PFSK-1 (cell line): ENCODE results near the gene EXOC4.

ENCODE experiments used
- FOXP2 ChIP-seq: optimal IDR thresholded peaks from 2 replicates; pipeline ENCODE3; 2011; ENCODE audit warnings: borderline replicate concordance, control low read depth, inconsistent platforms; ENCODE audit not compliant: insufficient read depth; ENCODE audit errors: extremely low read length, extremely low read depth
- POLR2AphosphoS5 ChIP-seq: IDR thresholded peaks from 2 replicates; pipeline ENCODE4 v1.6.1; 2012; ENCODE audit warnings: low read depth, mild to moderate bottlenecking, control low read depth, low read length, moderate library complexity
- SIN3A ChIP-seq: IDR thresholded peaks from 2 replicates; pipeline ENCODE4 v1.6.1; 2012; ENCODE audit warnings: mild to moderate bottlenecking, low read length, moderate library complexity, borderline replicate concordance; ENCODE audit not compliant: insufficient read depth
- TAF1 ChIP-seq: IDR thresholded peaks from 2 replicates; pipeline ENCODE4 v1.6.1; 2012; ENCODE audit warnings: low read length, control low read depth, borderline replicate concordance; ENCODE audit not compliant: insufficient read depth
- TF ChIP-seq, protein P1 (sequence below), 2 experiments: IDR thresholded peaks; 2 replicates each; pipeline versions ENCODE4 v1.6.1 to v1.8.0; 2011 to 2012; ENCODE audit warnings: low read depth in 2 of 2, low read length in 2 of 2, control low read depth in 1 of 2, inconsistent platforms in 1 of 2, mild to moderate bottlenecking in 1 of 2, moderate library complexity in 1 of 2; ENCODE audit not compliant: insufficient read depth in 1 of 2

The EXOC4 gene

DNA sequence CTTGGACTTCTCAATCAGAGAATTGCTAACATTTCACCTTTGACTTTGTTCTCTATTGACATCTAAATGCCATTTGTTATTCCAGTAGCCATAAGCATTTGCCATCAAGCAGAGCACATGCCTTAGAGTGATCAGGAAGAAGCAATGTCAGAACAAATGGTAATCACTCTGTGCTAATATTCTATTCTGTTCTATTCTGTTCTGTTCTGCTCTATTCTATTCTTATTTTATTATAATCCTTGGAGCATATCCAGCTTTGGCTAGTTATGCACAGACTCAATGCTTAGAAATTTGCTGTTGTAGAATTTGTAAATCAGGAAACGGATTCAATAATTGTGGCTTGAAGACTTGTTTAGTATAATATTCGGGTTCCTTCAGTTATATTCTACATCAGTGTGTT lies 175.4 kb downstream of the EXOC4 start:
- TF ChIP-seq FOXP2 (no peak), TAF1 (no peak), SIN3A (no peak)
- TF ChIP-seq, protein P1, sequence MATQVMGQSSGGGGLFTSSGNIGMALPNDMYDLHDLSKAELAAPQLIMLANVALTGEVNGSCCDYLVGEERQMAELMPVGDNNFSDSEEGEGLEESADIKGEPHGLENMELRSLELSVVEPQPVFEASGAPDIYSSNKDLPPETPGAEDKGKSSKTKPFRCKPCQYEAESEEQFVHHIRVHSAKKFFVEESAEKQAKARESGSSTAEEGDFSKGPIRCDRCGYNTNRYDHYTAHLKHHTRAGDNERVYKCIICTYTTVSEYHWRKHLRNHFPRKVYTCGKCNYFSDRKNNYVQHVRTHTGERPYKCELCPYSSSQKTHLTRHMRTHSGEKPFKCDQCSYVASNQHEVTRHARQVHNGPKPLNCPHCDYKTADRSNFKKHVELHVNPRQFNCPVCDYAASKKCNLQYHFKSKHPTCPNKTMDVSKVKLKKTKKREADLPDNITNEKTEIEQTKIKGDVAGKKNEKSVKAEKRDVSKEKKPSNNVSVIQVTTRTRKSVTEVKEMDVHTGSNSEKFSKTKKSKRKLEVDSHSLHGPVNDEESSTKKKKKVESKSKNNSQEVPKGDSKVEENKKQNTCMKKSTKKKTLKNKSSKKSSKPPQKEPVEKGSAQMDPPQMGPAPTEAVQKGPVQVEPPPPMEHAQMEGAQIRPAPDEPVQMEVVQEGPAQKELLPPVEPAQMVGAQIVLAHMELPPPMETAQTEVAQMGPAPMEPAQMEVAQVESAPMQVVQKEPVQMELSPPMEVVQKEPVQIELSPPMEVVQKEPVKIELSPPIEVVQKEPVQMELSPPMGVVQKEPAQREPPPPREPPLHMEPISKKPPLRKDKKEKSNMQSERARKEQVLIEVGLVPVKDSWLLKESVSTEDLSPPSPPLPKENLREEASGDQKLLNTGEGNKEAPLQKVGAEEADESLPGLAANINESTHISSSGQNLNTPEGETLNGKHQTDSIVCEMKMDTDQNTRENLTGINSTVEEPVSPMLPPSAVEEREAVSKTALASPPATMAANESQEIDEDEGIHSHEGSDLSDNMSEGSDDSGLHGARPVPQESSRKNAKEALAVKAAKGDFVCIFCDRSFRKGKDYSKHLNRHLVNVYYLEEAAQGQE (IDR thresholded peaks at IDR 0.05; ENCODE audit: insufficient read depth in 1 of 2, low read depth in 2 of 2, low read length in 2 of 2) = no peak

DNA sequence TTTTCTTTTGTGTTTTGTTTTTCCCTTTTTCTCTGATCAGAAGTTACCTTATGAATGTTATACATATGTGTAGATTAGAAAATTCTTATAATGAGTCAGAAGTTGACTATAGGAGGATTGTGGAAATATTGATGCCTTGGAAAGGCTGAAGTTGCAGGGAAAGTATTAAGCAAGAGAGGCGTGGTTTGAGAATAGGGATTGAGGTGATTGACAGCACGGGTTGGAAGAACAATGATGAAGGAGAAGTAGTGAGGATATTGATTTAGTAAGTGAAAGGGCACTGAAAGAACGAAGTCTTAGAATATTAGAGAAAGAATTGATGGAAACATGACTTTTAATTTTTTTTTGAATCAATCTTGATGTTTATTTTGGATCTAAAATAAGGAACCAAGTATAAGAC lies 176.0 kb downstream of the EXOC4 start:
- TF ChIP-seq TAF1 (no peak), SIN3A (no peak), FOXP2 (no peak), POLR2AphosphoS5 (no peak)
- TF ChIP-seq, protein P1 (IDR thresholded peaks at IDR 0.05; ENCODE audit: insufficient read depth in 1 of 2, low read depth in 2 of 2, low read length in 2 of 2) = no peak

DNA sequence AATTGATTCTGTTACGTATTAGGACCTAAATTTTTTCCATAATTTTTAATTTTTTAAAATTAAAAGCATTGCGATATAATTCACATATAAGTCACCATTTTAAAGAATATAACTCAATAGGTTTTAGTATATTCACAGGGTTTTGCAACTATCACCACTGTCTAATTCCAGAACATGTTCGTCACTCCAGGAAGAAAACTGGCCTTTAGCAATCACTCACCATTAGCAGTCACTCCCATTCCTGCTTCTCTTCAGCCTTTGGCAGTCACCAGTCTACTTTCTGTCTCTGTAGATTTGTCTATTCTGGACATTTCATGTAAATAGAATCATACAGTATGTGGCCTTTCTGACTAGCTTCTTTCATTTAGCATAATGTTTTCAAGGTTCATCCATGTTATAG lies 176.5 kb downstream of the EXOC4 start:
- no peak for TF ChIP-seq SIN3A
- TF ChIP-seq TAF1 = no peak
- TF ChIP-seq, protein P1 (IDR thresholded peaks at IDR 0.05; ENCODE audit: insufficient read depth in 1 of 2, low read depth in 2 of 2, low read length in 2 of 2) = no peak
- TF ChIP-seq FOXP2 = no peak
- no peak for TF ChIP-seq POLR2AphosphoS5

DNA sequence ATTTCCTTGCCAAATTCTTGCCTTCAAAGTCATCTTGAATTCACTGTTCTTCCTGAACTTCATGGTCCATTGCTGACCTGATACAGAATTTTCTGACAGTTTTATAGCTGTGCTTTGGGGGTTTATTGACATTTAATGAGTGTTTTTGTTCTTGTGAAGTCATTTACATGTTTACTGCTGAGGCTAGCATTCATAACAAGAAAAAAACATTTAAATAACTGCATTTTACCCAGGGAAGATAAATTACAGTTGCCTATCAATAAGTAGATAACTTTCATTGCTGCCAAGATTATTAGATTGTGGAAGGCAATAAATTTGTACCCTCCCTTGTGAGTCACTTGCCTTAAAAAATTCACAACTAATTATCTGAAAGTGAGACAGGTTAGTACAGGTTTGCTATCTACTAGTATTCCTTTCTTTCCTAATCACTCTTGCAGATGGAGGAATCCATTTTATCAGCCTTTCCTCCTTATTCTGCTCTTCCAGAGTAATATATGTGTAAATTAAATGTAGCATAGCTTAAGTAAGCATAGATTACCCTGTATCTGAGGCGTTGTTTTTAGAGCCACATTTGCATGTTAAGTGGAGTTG lies 178.4 kb downstream of the EXOC4 start:
- TF ChIP-seq, protein P1 (IDR thresholded peaks at IDR 0.05; ENCODE audit: insufficient read depth in 1 of 2, low read depth in 2 of 2, low read length in 2 of 2) = no peak
- TF ChIP-seq POLR2AphosphoS5 (no peak), FOXP2 (no peak), TAF1 (no peak)
